Left lung (tissue), 10 donors: ENCODE results near the gene AXDND1. TPM values are rescaled to one million over a fixed set of nuclear protein-coding genes. Genes with fewer than 3 reads are reported as not detected.

Experiments used
- ATAC-seq: fragments of 200-7000 bp; cut with Tn5 transposase; one replicate; pipeline ENCODE4 v1.9.1; 2020; ENCODE audit warnings: moderate library complexity
- DNase-seq, 4 donors: peaks; one replicate each; pipeline ENCODE4 v3.0.0-alpha.2; 2013 to 2020
- H3K27ac ChIP-seq, 2 donors: fragments of 200-600 bp; sonication (generic) in 1 of 2; one replicate each; pipeline versions ENCODE4 v1.5.0 to v1.8.0; 2020 to 2021
- H3K27me3 ChIP-seq, 2 donors: fragments of 200-600 bp; sonication (generic) in 1 of 2; one replicate each; pipeline versions ENCODE4 v1.5.0 to v1.8.0; 2020 to 2021
- H3K36me3 ChIP-seq, 2 donors: fragments of 200-600 bp; sonication (generic) in 1 of 2; one replicate each; pipeline versions ENCODE4 v1.5.0 to v1.8.0; 2020 to 2021
- H3K4me1 ChIP-seq, 2 donors: fragments of 200-600 bp; one replicate each; pipeline ENCODE4 v1.8.0; 2021
- H3K4me3 ChIP-seq, 2 donors: fragments of 200-600 bp; sonication (generic) in 1 of 2; one replicate each; pipeline versions ENCODE4 v1.5.0 to v1.8.0; 2020 to 2021; ENCODE audit warnings: mild to moderate bottlenecking in 1 of 2
- H3K9me3 ChIP-seq, 2 donors: fragments of 200-600 bp; sonication (generic) in 1 of 2; one replicate each; pipeline versions ENCODE4 v1.5.0 to v1.8.0; 2020 to 2021
- intact Hi-C, 2 donors: fragments of 100-400 bp; cut with DNase I; formaldehyde crosslinking; loops; one replicate each; pipeline versions ENCODE4 v1.11.2 to v1.14.2; 2022
- polyA plus RNA-seq, 6 donors: library from polyadenylated mRNA; unstranded; fragments of 120-200 nt; gene quantifications; one replicate each; pipeline ENCODE4 v1.2.1, GENCODE V29; 2013; ENCODE audit not compliant: insufficient read length in 6 of 6
- total RNA-seq, 2 donors: library from RNA; stranded (reverse); fragmentation: NEBNext Ultra II Directional; extraction: Animal tissue kit (Norgen Biotek cat#: 25700); gene quantifications; one replicate each; pipeline ENCODE4 v1.2.1, GENCODE V29; 2021
- TF ChIP-seq, protein P1 (sequence below), 2 donors: fragments of 200-600 bp; sonication (generic) in 1 of 2; IDR thresholded peaks; one replicate each; pipeline versions ENCODE4 v1.5.0 to v1.8.0; 2021; ENCODE audit warnings: antibody characterized with exemption in 2 of 2
- donor health status: DM: no; HTN: yes; CAD: no.
- donor health status: DM: no; HTN: no; CAD: no.

AXDND1 gene
- total and polyA plus RNA-seq, 8 donors: 0.37 to 0.86 (median 0.68) TPM; not detected in 1

GRCh38 chr1:179599623-179600249 is 234.0 kb downstream of the AXDND1 start:
- H3K27ac ChIP-seq: no peak overlapping the region
- DNase-seq: no peak
- H3K4me3 ChIP-seq: no peak overlapping the region
- peak; percentile 68 for ATAC-seq
- intact Hi-C loops: no loop called here
- H3K27me3 ChIP-seq: no peaks in the 10 kb centered on the region
- no peaks in the 10 kb centered on the region for H3K4me1 ChIP-seq
- no peaks in the 10 kb centered on the region for H3K9me3 ChIP-seq
- TF ChIP-seq, protein P1, sequence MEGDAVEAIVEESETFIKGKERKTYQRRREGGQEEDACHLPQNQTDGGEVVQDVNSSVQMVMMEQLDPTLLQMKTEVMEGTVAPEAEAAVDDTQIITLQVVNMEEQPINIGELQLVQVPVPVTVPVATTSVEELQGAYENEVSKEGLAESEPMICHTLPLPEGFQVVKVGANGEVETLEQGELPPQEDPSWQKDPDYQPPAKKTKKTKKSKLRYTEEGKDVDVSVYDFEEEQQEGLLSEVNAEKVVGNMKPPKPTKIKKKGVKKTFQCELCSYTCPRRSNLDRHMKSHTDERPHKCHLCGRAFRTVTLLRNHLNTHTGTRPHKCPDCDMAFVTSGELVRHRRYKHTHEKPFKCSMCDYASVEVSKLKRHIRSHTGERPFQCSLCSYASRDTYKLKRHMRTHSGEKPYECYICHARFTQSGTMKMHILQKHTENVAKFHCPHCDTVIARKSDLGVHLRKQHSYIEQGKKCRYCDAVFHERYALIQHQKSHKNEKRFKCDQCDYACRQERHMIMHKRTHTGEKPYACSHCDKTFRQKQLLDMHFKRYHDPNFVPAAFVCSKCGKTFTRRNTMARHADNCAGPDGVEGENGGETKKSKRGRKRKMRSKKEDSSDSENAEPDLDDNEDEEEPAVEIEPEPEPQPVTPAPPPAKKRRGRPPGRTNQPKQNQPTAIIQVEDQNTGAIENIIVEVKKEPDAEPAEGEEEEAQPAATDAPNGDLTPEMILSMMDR (IDR thresholded peaks at IDR 0.05): peak in 1 of 2 donors; percentile 32
- no peaks in the 10 kb centered on the region for H3K36me3 ChIP-seq

- H3K27me3 ChIP-seq: no peaks in the 10 kb centered on the region
- H3K27ac ChIP-seq: no peak overlapping the region
- ATAC-seq (no peak), DNase-seq (no peak)
- TF ChIP-seq, protein P1 (IDR thresholded peaks at IDR 0.05): no peak
- no peaks in the 10 kb centered on the region for H3K9me3 ChIP-seq
- intact Hi-C loops: no loop called here
- no peak overlapping the region for H3K4me3 ChIP-seq
- no peaks in the 10 kb centered on the region for H3K36me3 ChIP-seq
- H3K4me1 ChIP-seq: no peaks in the 10 kb centered on the region
Observed at GRCh38 chr1:179601093-179601492, 235.3 kb downstream of the AXDND1 start.

Other genes with a start within 250 kb of the AXDND1 start
- 10 to 100 TPM; 25.3 to 33.4 TPM for gene ABL2, start 136.3 kb upstream of the AXDND1 start, total RNA-seq
- 10 to 100 TPM; 10.5 to 12.4 (median 11.4) TPM for gene ABL2, start 136.3 kb upstream of the AXDND1 start, polyA plus RNA-seq
- 100 to 1,000 TPM in 1 of 2 donors, 10 to 100 TPM in 1; 75.6 to 102 TPM for gene SOAT1, start 72.2 kb upstream of the AXDND1 start, total RNA-seq
- 10 to 100 TPM; 28.9 to 32.5 (median 29.6) TPM for gene SOAT1, start 72.2 kb upstream of the AXDND1 start, polyA plus RNA-seq
- not detected for gene NPHS2, start 210.0 kb downstream of the AXDND1 start, total RNA-seq
- 1 to 10 TPM in 2 of 6 donors, under 1 TPM in 3, not detected in 1; 0.52 to 3.3 (median 0.87) TPM for gene NPHS2, start 210.0 kb downstream of the AXDND1 start, polyA plus RNA-seq
- under 1 TPM; 0.16 to 0.50 TPM for gene TDRD5, start 225.9 kb downstream of the AXDND1 start, total RNA-seq
- under 1 TPM; 0.31 to 0.61 (median 0.47) TPM for gene TDRD5, start 225.9 kb downstream of the AXDND1 start, polyA plus RNA-seq